Measurements from ENCODE around the gene PLXNA2. TPM values are rescaled to one million over a fixed set of nuclear protein-coding genes. Genes with fewer than 3 reads are reported as not detected.

The PLXNA2 gene
- total RNA-seq, 4 donors from 2014 or later: 19.8 to 41.6 (median 27.9) TPM

DNA sequence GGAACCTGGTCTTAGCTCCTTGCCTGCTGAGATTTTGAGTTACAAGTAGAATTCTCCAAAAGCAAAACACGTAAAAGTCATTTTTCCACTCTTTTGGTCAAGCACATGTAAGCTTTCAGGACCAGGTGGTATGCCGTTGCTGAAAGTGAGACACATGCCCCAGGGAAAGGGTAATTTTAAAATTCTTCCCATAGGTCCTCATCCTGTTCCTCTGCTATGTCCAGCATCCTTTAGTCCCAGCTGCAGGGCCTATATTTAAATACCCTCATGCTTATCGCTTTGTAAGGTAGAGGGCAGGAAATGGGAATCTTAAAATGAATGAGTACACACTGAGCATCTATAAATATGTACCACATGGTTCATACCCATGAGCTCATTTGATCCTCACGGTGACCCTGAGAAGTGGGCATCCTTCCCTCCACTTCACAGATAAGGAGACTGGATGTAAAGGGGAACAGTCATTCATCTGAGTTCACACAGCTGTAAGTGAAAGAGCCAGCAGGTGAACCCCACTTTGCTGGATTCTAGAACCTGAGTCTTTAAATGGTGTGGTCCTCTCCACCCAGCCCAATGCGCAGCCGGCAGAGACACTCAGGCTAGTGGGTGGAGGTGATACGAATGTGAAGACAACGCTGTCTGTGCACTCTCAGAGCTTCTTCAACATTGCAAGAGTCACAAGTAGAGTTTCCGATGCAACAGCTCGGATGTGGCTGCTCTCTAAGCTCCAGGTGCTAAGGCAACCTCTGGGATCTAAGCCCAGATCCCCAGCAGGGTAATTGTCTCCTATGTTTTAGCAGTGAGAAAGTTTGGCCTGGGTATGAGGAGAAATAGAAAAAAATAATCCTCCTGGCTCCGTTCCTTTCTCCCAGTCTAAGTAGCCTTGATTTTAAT, 163.5 kb downstream of the PLXNA2 start:
- Histone ChIP-seq H3K36me3 (peaks cover 36 to 93% (median 71%) of the 10 kb centered on the region in 4 donors), H3K4me1 (peaks cover 0 to 12% (median 2%) of the 10 kb centered on the region in 4 donors), H3K4me3 (no peak overlapping the region), H3K9me3 (no peaks in the 10 kb centered on the region), H3K27me3 (no peaks in the 10 kb centered on the region), H3K27ac (replicated peaks in 1 of 4) (no peak overlapping the region)
- intact Hi-C loops (cut with DNase I): loop anchor here (5.0 kb wide), 1 partner anchor 162 kb away; the partner anchor contains the start of gene PLXNA2
- 83% methylated on average over 11 of the region's 11 CpGs for WGBS
- TF ChIP-seq EP300 (IDR thresholded peaks at IDR 0.05): no peak
- no peak for TF ChIP-seq POLR2A (IDR thresholded peaks at IDR 0.05; ENCODE audit: low read depth)
- TF ChIP-seq, protein P1, sequence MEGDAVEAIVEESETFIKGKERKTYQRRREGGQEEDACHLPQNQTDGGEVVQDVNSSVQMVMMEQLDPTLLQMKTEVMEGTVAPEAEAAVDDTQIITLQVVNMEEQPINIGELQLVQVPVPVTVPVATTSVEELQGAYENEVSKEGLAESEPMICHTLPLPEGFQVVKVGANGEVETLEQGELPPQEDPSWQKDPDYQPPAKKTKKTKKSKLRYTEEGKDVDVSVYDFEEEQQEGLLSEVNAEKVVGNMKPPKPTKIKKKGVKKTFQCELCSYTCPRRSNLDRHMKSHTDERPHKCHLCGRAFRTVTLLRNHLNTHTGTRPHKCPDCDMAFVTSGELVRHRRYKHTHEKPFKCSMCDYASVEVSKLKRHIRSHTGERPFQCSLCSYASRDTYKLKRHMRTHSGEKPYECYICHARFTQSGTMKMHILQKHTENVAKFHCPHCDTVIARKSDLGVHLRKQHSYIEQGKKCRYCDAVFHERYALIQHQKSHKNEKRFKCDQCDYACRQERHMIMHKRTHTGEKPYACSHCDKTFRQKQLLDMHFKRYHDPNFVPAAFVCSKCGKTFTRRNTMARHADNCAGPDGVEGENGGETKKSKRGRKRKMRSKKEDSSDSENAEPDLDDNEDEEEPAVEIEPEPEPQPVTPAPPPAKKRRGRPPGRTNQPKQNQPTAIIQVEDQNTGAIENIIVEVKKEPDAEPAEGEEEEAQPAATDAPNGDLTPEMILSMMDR (IDR thresholded peaks at IDR 0.05): no peak
- TF ChIP-seq POLR2AphosphoS5 (IDR thresholded peaks at IDR 0.05): no peak
- DNase-seq (ENCODE audit: extremely low spot score): no peak

GRCh38 chr1:208079161-208079560, 165.0 kb downstream of the PLXNA2 start:
- H3K27ac ChIP-seq (replicated peaks in 1 of 4): no peak overlapping the region
- intact Hi-C loops (cut with DNase I): no loop called here
- TF ChIP-seq POLR2AphosphoS5 (IDR thresholded peaks at IDR 0.05): no peak
- TF ChIP-seq POLR2A (IDR thresholded peaks at IDR 0.05; ENCODE audit: low read depth): no peak
- no peak for TF ChIP-seq EP300 (IDR thresholded peaks at IDR 0.05)
- TF ChIP-seq, protein P1 (IDR thresholded peaks at IDR 0.05): no peak
- no CpG with 5 or more reads among the region's 9 CpGs for WGBS
- no peaks in the 10 kb centered on the region for H3K27me3 ChIP-seq
- H3K4me1 ChIP-seq: peaks cover 0 to 6% (median 0%) of the 10 kb centered on the region in 4 donors
- DNase-seq (ENCODE audit: extremely low spot score): no peak
- no peak overlapping the region for H3K4me3 ChIP-seq
- H3K9me3 ChIP-seq: no peaks in the 10 kb centered on the region
- H3K36me3 ChIP-seq: peaks cover 41 to 86% (median 72%) of the 10 kb centered on the region in 4 donors

GRCh38 chr1:208078752-208079151, 165.4 kb downstream of the PLXNA2 start:
- H3K4me3 ChIP-seq: no peak overlapping the region
- no peaks in the 10 kb centered on the region for H3K9me3 ChIP-seq
- DNase-seq (ENCODE audit: extremely low spot score): no peak
- WGBS: 93% methylated on average over 12 of the region's 12 CpGs
- no peak overlapping the region for H3K27ac ChIP-seq (replicated peaks in 1 of 4)
- H3K4me1 ChIP-seq: peaks cover 0 to 2% (median 0%) of the 10 kb centered on the region in 4 donors
- intact Hi-C loops (cut with DNase I): no loop called here
- TF ChIP-seq POLR2AphosphoS5 (IDR thresholded peaks at IDR 0.05) (no peak), EP300 (IDR thresholded peaks at IDR 0.05) (no peak), POLR2A (IDR thresholded peaks at IDR 0.05; ENCODE audit: low read depth) (no peak)
- TF ChIP-seq, protein P1 (IDR thresholded peaks at IDR 0.05): no peak
- peaks cover 42 to 86% (median 72%) of the 10 kb centered on the region in 4 donors for H3K36me3 ChIP-seq
- H3K27me3 ChIP-seq: no peaks in the 10 kb centered on the region

- no peak overlapping the region for H3K4me3 ChIP-seq
- H3K27ac ChIP-seq (replicated peaks in 1 of 4): no peak overlapping the region
- H3K36me3 ChIP-seq: peaks cover 42 to 87% (median 70%) of the 10 kb centered on the region in 4 donors
- 54% methylated on average over 14 of the region's 16 CpGs for WGBS
- DNase-seq (ENCODE audit: extremely low spot score): no peak
- H3K27me3 ChIP-seq: no peaks in the 10 kb centered on the region
- intact Hi-C loops (cut with DNase I): no loop called here
- H3K9me3 ChIP-seq: no peaks in the 10 kb centered on the region
- no peaks in the 10 kb centered on the region for H3K4me1 ChIP-seq
- TF ChIP-seq, protein P1 (IDR thresholded peaks at IDR 0.05): no peak
- no peak for TF ChIP-seq POLR2A (IDR thresholded peaks at IDR 0.05; ENCODE audit: low read depth)
- no peak for TF ChIP-seq POLR2AphosphoS5 (IDR thresholded peaks at IDR 0.05)
- TF ChIP-seq EP300 (IDR thresholded peaks at IDR 0.05): no peak
Measured at GRCh38 chr1:208077232-208078075, 166.7 kb downstream of the PLXNA2 start.
